Measurements from ENCODE around the gene PIK3CB. TPM values are rescaled to one million over a fixed set of nuclear protein-coding genes. Genes with fewer than 3 reads are reported as not detected.
A peak's percentile ranks its signal among the peaks of the same experiment; 100 is the strongest.
"Not testable (repeated sequence)": the region's sequence is repeated elsewhere in the genome, so short reads cannot be mapped to it uniquely, and the experiment has no call there.

Gene PIK3CB
- total RNA-seq, 1 donor from 2014 or later = 21.9 TPM

- ATAC-seq (ENCODE audit: low read depth) (peak; percentile 75), DNase-seq (peak; percentile 71)
- H3K9me3 Mint-ChIP-seq = no peaks in the 10 kb centered on the region
- H3K36me3 Mint-ChIP-seq (ENCODE audit: low read depth) = peaks cover 3% of the 10 kb centered on the region
- ChIA-PET CTCF (interaction anchor here (1.9 to 2.5 kb wide), 3 partner anchors 14 to 307 kb away, joined by 6 to 13 read pairs (median 8); no protein-coding TSS in a partner anchor), POLR2A (interaction anchor here (0.6 to 1.9 kb wide), 7 partner anchors 14 to 1532 kb away, joined by 3 to 33 read pairs (median 4); partner anchors contain the start of gene CEP70)
- H3K27ac Mint-ChIP-seq = peak within 1 kb of the TSS; percentile 83
- peaks cover 23% of the 10 kb centered on the region for H3K4me1 Mint-ChIP-seq
- H3K4me3 Mint-ChIP-seq = peak within 1 kb of the TSS; percentile 87
- no peak for TF ChIP-seq CTCF (IDR thresholded peaks at IDR 0.05)
- intact Hi-C loops (cut with micrococcal nuclease) = loop anchor here (1.0 kb wide), 4 partner anchors 14 to 315 kb away; partner anchors contain the start of genes CEP70 and PIK3CB
- no peaks in the 10 kb centered on the region for H3K27me3 Mint-ChIP-seq
Observed at GRCh38 chr3:138608322-138609135, 226.2 kb downstream of the PIK3CB start, which contains the start of gene FAIM. Gene FAIM, plus strand, starts transcription at chr3:138608771. Its CDS starts 10,956 bp downstream, at chr3:138619727.

GRCh38 chr3:138604106-138604595 lies 230.6 kb downstream of the PIK3CB start:
- H3K4me3 Mint-ChIP-seq; H3K27ac Mint-ChIP-seq; ATAC-seq (ENCODE audit: low read depth); H3K36me3 Mint-ChIP-seq (ENCODE audit: low read depth); CTCF ChIA-PET; H3K27me3 Mint-ChIP-seq; intact Hi-C loops (cut with micrococcal nuclease); H3K4me1 Mint-ChIP-seq; DNase-seq; H3K9me3 Mint-ChIP-seq: not testable (repeated sequence)
- POLR2A ChIA-PET = interaction anchor here (0.8 kb wide), 1 partner anchor 10 kb away, joined by 3 read pairs; the partner anchor contains the start of gene CEP70

Other genes starting within 250 kb of the PIK3CB start
- 5.9 and 11.0 TPM in 2 replicates for gene CEP70, start 240.7 kb downstream of the PIK3CB start, total RNA-seq
- 10.5 and 11.5 TPM in 2 replicates for gene FAIM, start 226.2 kb downstream of the PIK3CB start, total RNA-seq
- not detected in 2 replicates for gene FOXL2, start 112.2 kb upstream of the PIK3CB start, total RNA-seq
- gene FOXL2NB, start 112.3 kb upstream of the PIK3CB start, total RNA-seq = not detected in 2 replicates
- not detected in 2 replicates for gene PRR23A, start 171.3 kb upstream of the PIK3CB start, total RNA-seq
- gene PRR23B, start 186.0 kb upstream of the PIK3CB start, total RNA-seq = not detected in 2 replicates
- gene PRR23C, start 210.0 kb upstream of the PIK3CB start, total RNA-seq = not detected in 2 replicates